ENCODE results near the gene CAMK1D. TPM values are rescaled to one million over a fixed set of nuclear protein-coding genes. Genes with fewer than 3 reads are reported as not detected.

CAMK1D gene
- total and polyA plus RNA-seq, 2 of the 8 experiments (the other 6 are each of a cell fraction or from before 2014, with no cell fraction given) = 3.5 to 10.6 TPM

DNA sequence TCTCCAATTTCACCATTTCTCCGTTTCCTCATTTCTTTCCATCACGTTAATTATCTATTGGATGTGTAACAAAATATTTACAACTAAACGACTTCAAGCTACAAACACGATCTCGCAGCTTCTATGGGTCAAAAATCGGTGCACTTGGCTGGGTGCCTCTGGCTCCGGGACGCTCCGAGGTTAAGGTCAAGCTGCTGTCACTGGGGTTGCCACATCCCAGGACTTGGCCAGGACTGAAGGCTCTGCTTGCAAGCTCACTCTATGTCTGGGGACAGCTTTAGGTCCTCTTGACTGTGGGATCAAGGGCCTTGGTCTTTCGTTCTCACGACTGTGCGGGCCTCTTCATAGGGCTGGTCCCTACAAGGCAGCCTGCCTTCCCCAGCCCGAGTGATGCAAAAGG lies 492.5 kb downstream of the CAMK1D start:
- Histone ChIP-seq H4K20me1 (replicated peaks in 1 of 2; ENCODE audit: control insufficient read depth in 1 of 2, insufficient read depth in 2 of 2, low read length in 2 of 2) (no peaks in the 10 kb centered on the region), H2BK20ac (ENCODE audit: low read length) (no peak overlapping the region), H4K5ac (ENCODE audit: insufficient read length, low read depth, low read length) (no peak overlapping the region), H2BK120ac (replicated peaks; ENCODE audit: low read depth, low read length) (no peak overlapping the region), H2BK15ac (ENCODE audit: low read length) (no peak overlapping the region), H3K36me3 (ENCODE audit: control insufficient read depth in 2 of 4, insufficient read depth in 4 of 4, low read length in 3 of 4) (no peaks in the 10 kb centered on the region), H3K27me3 (replicated peaks in 1 of 4; ENCODE audit: control insufficient read depth in 3 of 4, extremely low read depth in 1 of 4, insufficient read depth in 3 of 4, low read length in 3 of 4) (no peaks in the 10 kb centered on the region), H3K23me2 (ENCODE audit: low read depth, low read length) (no peaks in the 10 kb centered on the region), H3K18ac (ENCODE audit: extremely low read depth, low read length) (no peak overlapping the region), H3K4me1 (replicated peaks in 1 of 4; ENCODE audit: control insufficient read depth in 3 of 4, insufficient read depth in 4 of 4, low read length in 3 of 4) (peaks cover 0 to 7% (median 0%) of the 10 kb centered on the region in 4 experiments; a peak in 4 of 7 replicates), H2BK5ac (ENCODE audit: low read depth, low read length) (no peak overlapping the region), H3K27ac (ENCODE audit: low read depth, low read length) (no peak overlapping the region), H2AK5ac (ENCODE audit: low read depth, low read length) (no peak overlapping the region), H3K4me3 (ENCODE audit: extremely low read depth in 1 of 4, insufficient read depth in 2 of 4, low read depth in 3 of 4, low read length in 4 of 4) (no peak overlapping the region), H3K4me2 (ENCODE audit: insufficient read depth in 1 of 2, low read depth in 2 of 2, low read length in 2 of 2) (no peak overlapping the region), H3K4ac (replicated peaks; ENCODE audit: insufficient read length, low read depth, low read length) (no peak overlapping the region), H3K79me1 (ENCODE audit: low read depth, low read length) (no peaks in the 10 kb centered on the region), H3K9ac (replicated peaks in 1 of 4; ENCODE audit: extremely low read depth in 1 of 4, low read depth in 3 of 4, low read length in 3 of 4) (no peak overlapping the region), H3K79me2 (ENCODE audit: control insufficient read depth in 1 of 2, insufficient read depth in 2 of 2, low read length in 2 of 2) (no peaks in the 10 kb centered on the region), H2AFZ (ENCODE audit: low read length) (no peak overlapping the region; the same call in 1 of the 2 replicates), H2BK12ac (ENCODE audit: low read depth, low read length) (no peak overlapping the region), H3K9me3 (ENCODE audit: insufficient read depth in 2 of 2, low read depth in 1 of 2, low read length in 1 of 2) (no peaks in the 10 kb centered on the region), H4K91ac (replicated peaks; ENCODE audit: insufficient read length, low read length) (no peak overlapping the region), H3K23ac (ENCODE audit: insufficient read length) (no peak overlapping the region), H3K14ac (ENCODE audit: insufficient read length) (no peak overlapping the region), H4K8ac (ENCODE audit: extremely low read depth, insufficient read depth, low read length) (no peak overlapping the region), H3K56ac (replicated peaks; ENCODE audit: insufficient read length, low read depth, low read length) (no peak overlapping the region)
- DNase-seq (ENCODE audit: low read depth in 1 of 2, low spot score in 2 of 2) (no peak), FAIRE-seq (no peak)
- CTCF ChIA-PET (ENCODE audit: partially characterized antibody) = interaction anchor here (0.8 to 1.7 kb wide), 7 partner anchors 9 to 214 kb away, joined by 3 to 6 read pairs (median 3); no protein-coding TSS in a partner anchor
- 94 to 100% methylated on average over 3 to 12 of the region's 13 CpGs for WGBS, 2 experiments (ENCODE audit: extremely low coverage in 1 of 2, insufficient coverage in 1 of 2, insufficient read length in 1 of 2, insufficient replicate concordance in 2 of 2, low coverage in 1 of 2, low lambda C conversion rate in 2 of 2, missing lambda C conversion rate in 1 of 2)
- POLR2A ChIA-PET (ENCODE audit: partially characterized antibody) = interaction anchor here (1.7 kb wide), 1 partner anchor 10 kb away, joined by 3 read pairs; no protein-coding TSS in a partner anchor
- TF ChIP-seq, protein P1, sequence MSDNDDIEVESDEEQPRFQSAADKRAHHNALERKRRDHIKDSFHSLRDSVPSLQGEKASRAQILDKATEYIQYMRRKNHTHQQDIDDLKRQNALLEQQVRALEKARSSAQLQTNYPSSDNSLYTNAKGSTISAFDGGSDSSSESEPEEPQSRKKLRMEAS (IDR thresholded peaks at IDR 0.05) = no peak
- no peak for TF ChIP-seq SRF (IDR thresholded peaks at IDR 0.05; ENCODE audit: low read depth, low read length)
- TF ChIP-seq TBP (IDR thresholded peaks at IDR 0.05; ENCODE audit: low read depth, low read length) = no peak
- TF ChIP-seq FOSL1 (IDR thresholded peaks at IDR 0.05; ENCODE audit: insufficient read depth, low read depth, low read length) = no peak
- TF ChIP-seq CTBP2 (IDR thresholded peaks at IDR 0.05; ENCODE audit: borderline replicate concordance, insufficient read depth, insufficient read length, low read length) = no peak
- no peak for TF ChIP-seq JUND (IDR thresholded peaks at IDR 0.05; ENCODE audit: low read length)
- TF ChIP-seq, protein P2, sequence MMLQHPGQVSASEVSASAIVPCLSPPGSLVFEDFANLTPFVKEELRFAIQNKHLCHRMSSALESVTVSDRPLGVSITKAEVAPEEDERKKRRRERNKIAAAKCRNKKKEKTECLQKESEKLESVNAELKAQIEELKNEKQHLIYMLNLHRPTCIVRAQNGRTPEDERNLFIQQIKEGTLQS (IDR thresholded peaks at IDR 0.05; ENCODE audit: insufficient read depth, low read depth, low read length) = no peak
- no peak for TF ChIP-seq ASH2L (IDR thresholded peaks at IDR 0.05; ENCODE audit: low read length)
- TF ChIP-seq, protein P3, sequence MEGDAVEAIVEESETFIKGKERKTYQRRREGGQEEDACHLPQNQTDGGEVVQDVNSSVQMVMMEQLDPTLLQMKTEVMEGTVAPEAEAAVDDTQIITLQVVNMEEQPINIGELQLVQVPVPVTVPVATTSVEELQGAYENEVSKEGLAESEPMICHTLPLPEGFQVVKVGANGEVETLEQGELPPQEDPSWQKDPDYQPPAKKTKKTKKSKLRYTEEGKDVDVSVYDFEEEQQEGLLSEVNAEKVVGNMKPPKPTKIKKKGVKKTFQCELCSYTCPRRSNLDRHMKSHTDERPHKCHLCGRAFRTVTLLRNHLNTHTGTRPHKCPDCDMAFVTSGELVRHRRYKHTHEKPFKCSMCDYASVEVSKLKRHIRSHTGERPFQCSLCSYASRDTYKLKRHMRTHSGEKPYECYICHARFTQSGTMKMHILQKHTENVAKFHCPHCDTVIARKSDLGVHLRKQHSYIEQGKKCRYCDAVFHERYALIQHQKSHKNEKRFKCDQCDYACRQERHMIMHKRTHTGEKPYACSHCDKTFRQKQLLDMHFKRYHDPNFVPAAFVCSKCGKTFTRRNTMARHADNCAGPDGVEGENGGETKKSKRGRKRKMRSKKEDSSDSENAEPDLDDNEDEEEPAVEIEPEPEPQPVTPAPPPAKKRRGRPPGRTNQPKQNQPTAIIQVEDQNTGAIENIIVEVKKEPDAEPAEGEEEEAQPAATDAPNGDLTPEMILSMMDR (IDR thresholded peaks at IDR 0.05; ENCODE audit: control extremely low read depth in 1 of 3, insufficient read depth in 1 of 3, low read depth in 1 of 3, low read length in 3 of 3) = no peak
- TF ChIP-seq CEBPB (IDR thresholded peaks at IDR 0.05; ENCODE audit: low read depth, low read length) = no peak
- no peak for TF ChIP-seq BRCA1 (IDR thresholded peaks at IDR 0.05; ENCODE audit: low read depth, low read length)

All from H1 (cell line).